Liver (tissue), 3 donors: ENCODE data around the gene PDZRN4.

Experiments used
- ATF3 ChIP-seq: IDR thresholded peaks from 2 replicates; pipeline ENCODE4 v1.6.1; 2016; ENCODE audit warnings: antibody characterized with exemption
- EGR1 ChIP-seq, 2 donors: IDR thresholded peaks; 2 replicates each; pipeline ENCODE4 v1.6.1; 2016 to 2018; ENCODE audit warnings: antibody characterized with exemption in 2 of 2, low read depth in 2 of 2
- GABPA ChIP-seq, 2 donors: IDR thresholded peaks in 1 of 2; conservative IDR thresholded peaks in 1 of 2; 2 replicates each; pipeline ENCODE4 v1.6.1; 2016; ENCODE audit warnings: antibody characterized with exemption in 2 of 2, mild to moderate bottlenecking in 1 of 2, moderate library complexity in 1 of 2
- NR2F2 ChIP-seq: IDR thresholded peaks from 2 replicates; pipeline ENCODE4 v1.6.1; 2016; ENCODE audit warnings: antibody characterized with exemption
- RAD21 ChIP-seq, 2 donors: IDR thresholded peaks; 2 replicates each; pipeline ENCODE4 v1.6.1; 2016; ENCODE audit warnings: antibody characterized with exemption in 2 of 2, mild to moderate bottlenecking in 2 of 2
- REST ChIP-seq: IDR thresholded peaks from 2 replicates; pipeline ENCODE4 v1.6.1; 2016; ENCODE audit warnings: antibody characterized with exemption, mild to moderate bottlenecking
- TAF1 ChIP-seq: conservative IDR thresholded peaks from 2 replicates; pipeline ENCODE4 v1.6.1; 2016; ENCODE audit warnings: antibody characterized with exemption, mild to moderate bottlenecking
- YY1 ChIP-seq: IDR thresholded peaks from 2 replicates; pipeline ENCODE4 v1.6.1; 2016; ENCODE audit warnings: antibody characterized with exemption, mild to moderate bottlenecking
- TF ChIP-seq, protein P1 (sequence below): fragments of 150-350 bp; IDR thresholded peaks from 2 replicates; pipeline ENCODE4 v1.5.1; 2017; ENCODE audit warnings: improper control_type of control experiment, low read depth, low read length; ENCODE audit not compliant: missing input control
- TF ChIP-seq, protein P2 (sequence below): IDR thresholded peaks from 2 replicates; pipeline ENCODE4 v1.6.1; 2016; ENCODE audit warnings: antibody characterized with exemption
- donor health status: healthy.
- donor health status: healthy.

- TF ChIP-seq, protein P1, sequence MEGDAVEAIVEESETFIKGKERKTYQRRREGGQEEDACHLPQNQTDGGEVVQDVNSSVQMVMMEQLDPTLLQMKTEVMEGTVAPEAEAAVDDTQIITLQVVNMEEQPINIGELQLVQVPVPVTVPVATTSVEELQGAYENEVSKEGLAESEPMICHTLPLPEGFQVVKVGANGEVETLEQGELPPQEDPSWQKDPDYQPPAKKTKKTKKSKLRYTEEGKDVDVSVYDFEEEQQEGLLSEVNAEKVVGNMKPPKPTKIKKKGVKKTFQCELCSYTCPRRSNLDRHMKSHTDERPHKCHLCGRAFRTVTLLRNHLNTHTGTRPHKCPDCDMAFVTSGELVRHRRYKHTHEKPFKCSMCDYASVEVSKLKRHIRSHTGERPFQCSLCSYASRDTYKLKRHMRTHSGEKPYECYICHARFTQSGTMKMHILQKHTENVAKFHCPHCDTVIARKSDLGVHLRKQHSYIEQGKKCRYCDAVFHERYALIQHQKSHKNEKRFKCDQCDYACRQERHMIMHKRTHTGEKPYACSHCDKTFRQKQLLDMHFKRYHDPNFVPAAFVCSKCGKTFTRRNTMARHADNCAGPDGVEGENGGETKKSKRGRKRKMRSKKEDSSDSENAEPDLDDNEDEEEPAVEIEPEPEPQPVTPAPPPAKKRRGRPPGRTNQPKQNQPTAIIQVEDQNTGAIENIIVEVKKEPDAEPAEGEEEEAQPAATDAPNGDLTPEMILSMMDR: no peak
- no peak for TF ChIP-seq RAD21 (IDR thresholded peaks at IDR 0.05)
- TF ChIP-seq GABPA (IDR thresholded peaks at IDR 0.05 in 1 of 2, conservative IDR thresholded peaks at IDR 0.05 in 1 of 2): no peak
- TF ChIP-seq EGR1 (IDR thresholded peaks at IDR 0.05; ENCODE audit: low read depth in 2 of 2): no peak
- no peak for TF ChIP-seq ATF3
- no peak for TF ChIP-seq TAF1
- TF ChIP-seq, protein P2, sequence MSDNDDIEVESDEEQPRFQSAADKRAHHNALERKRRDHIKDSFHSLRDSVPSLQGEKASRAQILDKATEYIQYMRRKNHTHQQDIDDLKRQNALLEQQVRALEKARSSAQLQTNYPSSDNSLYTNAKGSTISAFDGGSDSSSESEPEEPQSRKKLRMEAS: no peak
- no peak for TF ChIP-seq REST
- TF ChIP-seq NR2F2: no peak
- TF ChIP-seq YY1: no peak
Measured at GRCh38 chr12:41512497-41512896, 324.4 kb downstream of the PDZRN4 start.
